HL-60 (cell line): ENCODE data around the gene GRK5.

Experiments used
- CTCF ChIP-seq: IDR thresholded peaks from one replicate; pipeline ENCODE4 v1.5.1; 2011; ENCODE audit warnings: low read length, control low read depth, inconsistent platforms; ENCODE audit not compliant: insufficient read depth
- POLR2AphosphoS5 ChIP-seq: IDR thresholded peaks from 2 replicates; pipeline ENCODE4 v1.6.1; 2012; ENCODE audit warnings: low read depth

DNA sequence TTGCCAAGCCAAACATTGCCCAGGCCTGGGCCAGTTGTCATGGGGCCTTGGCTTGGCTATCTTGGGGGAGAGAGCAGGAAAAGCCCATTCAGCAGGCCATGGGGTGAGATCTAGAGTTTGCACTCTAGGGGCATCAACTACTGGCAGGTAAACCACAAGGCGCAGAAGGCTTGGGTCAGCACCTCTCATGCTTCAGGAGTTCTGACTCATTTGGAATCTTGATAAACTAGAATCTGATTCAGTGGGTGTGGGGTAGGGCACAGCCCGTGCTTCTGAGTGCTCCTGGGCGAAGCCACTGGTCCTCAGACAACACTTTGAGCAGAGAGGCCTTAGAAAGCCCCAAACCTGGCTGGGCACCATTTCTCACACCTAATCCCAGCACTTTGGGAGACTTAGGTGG lies 254.0 kb downstream of the GRK5 start:
- TF ChIP-seq CTCF (no peak), POLR2AphosphoS5 (no peak)
